GM23338 (cell line): Measurements from ENCODE around the gene GCNT3.

Experiments used
- CREB1 ChIP-seq: fragments of 250-450 bp; sonication (Bioruptor Pico); IDR thresholded peaks from 2 replicates; pipeline ENCODE4 v1.5.0; 2020; ENCODE audit warnings: low read depth, mild to moderate bottlenecking, moderate library complexity
- EZH2 ChIP-seq: fragments of 200-600 bp; sonication (generic); IDR thresholded peaks from one replicate; pipeline ENCODE4 v1.8.0; 2017; ENCODE audit warnings: antibody characterized with exemption, mild to moderate bottlenecking, low read depth; ENCODE audit not compliant: unreplicated experiment
- JUNB ChIP-seq: IDR thresholded peaks from one replicate; pipeline ENCODE4 v1.6.1; 2016; ENCODE audit warnings: antibody characterized with exemption; ENCODE audit not compliant: unreplicated experiment
- ZNF331 ChIP-seq: fragments of 250-450 bp; sonication (Bioruptor Pico); IDR thresholded peaks from 2 replicates; pipeline ENCODE4 v1.5.0; 2020; ENCODE audit warnings: low read depth, mild to moderate bottlenecking, moderate library complexity
- TF ChIP-seq, protein P1 (sequence below), 2 experiments: fragments of 200-600 bp in 1 of 2; sonication (generic) in 1 of 2; conservative IDR thresholded peaks; 2 replicates each; pipeline versions ENCODE4 v1.5.1 to v1.6.1; 2016 to 2017; ENCODE audit warnings: antibody characterized with exemption in 2 of 2, low read depth in 2 of 2, mild to moderate bottlenecking in 2 of 2, moderate library complexity in 1 of 2

DNA sequence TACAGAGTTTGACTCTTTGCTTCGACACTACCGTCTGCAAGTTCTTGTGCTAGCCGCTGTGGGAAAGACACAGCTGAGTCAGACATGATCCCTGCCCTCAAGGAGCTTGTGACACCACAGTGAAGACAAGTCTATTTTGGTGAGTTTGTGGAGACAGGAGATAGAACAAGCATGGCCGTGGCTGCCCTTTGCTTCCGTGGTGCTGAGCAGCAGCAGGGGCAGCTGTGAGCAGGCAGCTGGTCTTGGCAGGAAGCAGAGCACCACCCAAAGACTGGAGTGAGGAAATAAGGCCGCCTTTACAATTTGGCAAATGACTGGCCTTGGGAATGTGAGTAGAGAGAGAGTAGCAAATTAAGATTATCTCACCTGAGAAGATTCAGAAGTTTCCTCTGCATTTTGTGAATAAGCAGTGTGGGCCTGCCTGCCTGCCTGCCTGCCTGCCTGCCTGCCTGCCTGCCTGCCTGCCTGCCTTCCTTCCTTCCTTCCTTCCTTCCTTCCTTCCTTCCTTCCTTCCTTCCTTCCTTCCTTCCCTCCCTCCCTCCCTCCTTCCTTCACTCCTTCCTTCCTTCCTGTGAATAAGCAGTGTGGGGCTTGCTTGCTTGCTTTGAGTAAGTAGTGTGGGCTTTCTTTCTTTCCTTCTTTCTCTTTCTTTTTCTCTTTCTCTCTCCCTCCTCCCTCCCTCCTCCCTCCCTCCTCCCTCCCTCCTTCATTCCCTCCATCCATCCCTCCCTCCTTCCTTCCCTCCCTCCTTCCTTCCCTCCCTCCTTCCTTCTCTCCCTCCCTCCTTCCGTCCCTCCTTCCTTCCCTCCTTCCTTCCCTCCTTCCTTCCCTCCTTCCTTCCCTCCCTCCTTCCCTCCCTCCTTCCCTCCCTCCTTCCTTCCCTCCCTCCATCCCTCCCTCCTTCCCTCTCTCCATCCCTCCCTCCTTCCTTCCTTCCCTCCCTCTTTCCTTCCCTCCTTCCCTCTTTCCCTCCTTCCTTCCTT, 1.6 kb upstream of the GCNT3 start:
- TF ChIP-seq ZNF331 (CRISPR knock-in tag) (no peak), EZH2 (no peak), CREB1 (CRISPR knock-in tag) (no peak), JUNB (no peak)
- TF ChIP-seq, protein P1, sequence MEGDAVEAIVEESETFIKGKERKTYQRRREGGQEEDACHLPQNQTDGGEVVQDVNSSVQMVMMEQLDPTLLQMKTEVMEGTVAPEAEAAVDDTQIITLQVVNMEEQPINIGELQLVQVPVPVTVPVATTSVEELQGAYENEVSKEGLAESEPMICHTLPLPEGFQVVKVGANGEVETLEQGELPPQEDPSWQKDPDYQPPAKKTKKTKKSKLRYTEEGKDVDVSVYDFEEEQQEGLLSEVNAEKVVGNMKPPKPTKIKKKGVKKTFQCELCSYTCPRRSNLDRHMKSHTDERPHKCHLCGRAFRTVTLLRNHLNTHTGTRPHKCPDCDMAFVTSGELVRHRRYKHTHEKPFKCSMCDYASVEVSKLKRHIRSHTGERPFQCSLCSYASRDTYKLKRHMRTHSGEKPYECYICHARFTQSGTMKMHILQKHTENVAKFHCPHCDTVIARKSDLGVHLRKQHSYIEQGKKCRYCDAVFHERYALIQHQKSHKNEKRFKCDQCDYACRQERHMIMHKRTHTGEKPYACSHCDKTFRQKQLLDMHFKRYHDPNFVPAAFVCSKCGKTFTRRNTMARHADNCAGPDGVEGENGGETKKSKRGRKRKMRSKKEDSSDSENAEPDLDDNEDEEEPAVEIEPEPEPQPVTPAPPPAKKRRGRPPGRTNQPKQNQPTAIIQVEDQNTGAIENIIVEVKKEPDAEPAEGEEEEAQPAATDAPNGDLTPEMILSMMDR (conservative IDR thresholded peaks at IDR 0.05; ENCODE audit: low read depth in 2 of 2) = 0 out of 4 replicates have a peak, but pooled peaks of 1 of the 2 experiments have one; percentile 19
